ENCODE results near the gene CLSTN3.

DNA sequence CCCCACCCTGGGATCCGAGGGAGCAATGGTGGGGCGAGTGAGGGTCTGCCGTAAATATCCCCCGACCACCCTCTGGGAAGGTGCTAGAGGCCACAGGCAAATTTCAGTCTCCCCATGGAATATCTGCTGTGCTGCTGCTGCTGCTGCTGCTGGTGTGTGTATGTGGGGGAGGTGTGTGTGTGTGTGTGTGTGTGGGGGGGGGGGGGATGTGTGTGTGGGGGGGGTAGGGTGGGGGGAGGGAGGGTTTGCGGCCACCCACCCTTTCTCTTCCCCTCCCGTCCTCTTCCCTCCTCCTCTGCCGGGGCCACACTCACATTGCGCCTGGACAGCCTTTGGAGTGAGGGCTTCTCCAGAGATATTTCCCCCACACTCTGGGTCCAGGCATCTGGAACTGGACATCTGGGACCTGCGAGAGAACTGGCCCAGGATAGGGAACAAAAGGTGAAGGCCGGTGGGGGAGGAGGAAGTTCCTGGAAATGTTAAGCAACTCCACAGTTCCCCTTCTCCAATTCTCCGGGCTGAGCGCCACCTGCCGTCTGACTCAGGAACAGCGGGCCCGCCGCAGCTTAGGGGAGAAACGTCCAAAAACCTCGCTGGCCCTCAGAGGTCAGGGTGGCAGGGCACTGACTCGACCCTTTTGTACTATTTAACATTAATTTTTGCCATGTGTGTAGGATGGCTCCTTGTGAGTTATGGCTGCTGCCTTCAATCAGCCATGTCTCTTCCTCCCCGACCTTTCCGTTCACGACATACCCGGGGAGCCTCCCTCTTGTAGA lies 21.2 kb upstream of the CLSTN3 start, which contains the start of gene C1RL:
- TF ChIP-seq, protein P1, sequence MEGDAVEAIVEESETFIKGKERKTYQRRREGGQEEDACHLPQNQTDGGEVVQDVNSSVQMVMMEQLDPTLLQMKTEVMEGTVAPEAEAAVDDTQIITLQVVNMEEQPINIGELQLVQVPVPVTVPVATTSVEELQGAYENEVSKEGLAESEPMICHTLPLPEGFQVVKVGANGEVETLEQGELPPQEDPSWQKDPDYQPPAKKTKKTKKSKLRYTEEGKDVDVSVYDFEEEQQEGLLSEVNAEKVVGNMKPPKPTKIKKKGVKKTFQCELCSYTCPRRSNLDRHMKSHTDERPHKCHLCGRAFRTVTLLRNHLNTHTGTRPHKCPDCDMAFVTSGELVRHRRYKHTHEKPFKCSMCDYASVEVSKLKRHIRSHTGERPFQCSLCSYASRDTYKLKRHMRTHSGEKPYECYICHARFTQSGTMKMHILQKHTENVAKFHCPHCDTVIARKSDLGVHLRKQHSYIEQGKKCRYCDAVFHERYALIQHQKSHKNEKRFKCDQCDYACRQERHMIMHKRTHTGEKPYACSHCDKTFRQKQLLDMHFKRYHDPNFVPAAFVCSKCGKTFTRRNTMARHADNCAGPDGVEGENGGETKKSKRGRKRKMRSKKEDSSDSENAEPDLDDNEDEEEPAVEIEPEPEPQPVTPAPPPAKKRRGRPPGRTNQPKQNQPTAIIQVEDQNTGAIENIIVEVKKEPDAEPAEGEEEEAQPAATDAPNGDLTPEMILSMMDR (IDR thresholded peaks at IDR 0.05), result peak; percentile 96 to 99 (median 98)
- TF ChIP-seq POLR2A (IDR thresholded peaks at IDR 0.05), result peak in 1 of 2 donors; percentile 38
